VCaP (cell line): ENCODE data around the gene RIC3.

Source experiments
- H3K27ac ChIP-seq: fragments of 450-650 bp; 2 replicates; pipeline ENCODE4 v1.5.1; 2017
- TF ChIP-seq, protein P1 (sequence below): fragments of 450-650 bp; conservative IDR thresholded peaks from 2 replicates; pipeline ENCODE4 v1.5.1; 2017; ENCODE audit warnings: mild to moderate bottlenecking, moderate library complexity

Gene RIC3, protein sequence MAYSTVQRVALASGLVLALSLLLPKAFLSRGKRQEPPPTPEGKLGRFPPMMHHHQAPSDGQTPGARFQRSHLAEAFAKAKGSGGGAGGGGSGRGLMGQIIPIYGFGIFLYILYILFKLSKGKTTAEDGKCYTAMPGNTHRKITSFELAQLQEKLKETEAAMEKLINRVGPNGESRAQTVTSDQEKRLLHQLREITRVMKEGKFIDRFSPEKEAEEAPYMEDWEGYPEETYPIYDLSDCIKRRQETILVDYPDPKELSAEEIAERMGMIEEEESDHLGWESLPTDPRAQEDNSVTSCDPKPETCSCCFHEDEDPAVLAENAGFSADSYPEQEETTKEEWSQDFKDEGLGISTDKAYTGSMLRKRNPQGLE

GRCh38 chr11:8168485-8169257 lies at the start of gene RIC3:
Gene RIC3, minus strand, starts transcription at chr11:8169025. Its CDS starts 36 bp downstream, at chr11:8168989.
- TF ChIP-seq, protein P1, sequence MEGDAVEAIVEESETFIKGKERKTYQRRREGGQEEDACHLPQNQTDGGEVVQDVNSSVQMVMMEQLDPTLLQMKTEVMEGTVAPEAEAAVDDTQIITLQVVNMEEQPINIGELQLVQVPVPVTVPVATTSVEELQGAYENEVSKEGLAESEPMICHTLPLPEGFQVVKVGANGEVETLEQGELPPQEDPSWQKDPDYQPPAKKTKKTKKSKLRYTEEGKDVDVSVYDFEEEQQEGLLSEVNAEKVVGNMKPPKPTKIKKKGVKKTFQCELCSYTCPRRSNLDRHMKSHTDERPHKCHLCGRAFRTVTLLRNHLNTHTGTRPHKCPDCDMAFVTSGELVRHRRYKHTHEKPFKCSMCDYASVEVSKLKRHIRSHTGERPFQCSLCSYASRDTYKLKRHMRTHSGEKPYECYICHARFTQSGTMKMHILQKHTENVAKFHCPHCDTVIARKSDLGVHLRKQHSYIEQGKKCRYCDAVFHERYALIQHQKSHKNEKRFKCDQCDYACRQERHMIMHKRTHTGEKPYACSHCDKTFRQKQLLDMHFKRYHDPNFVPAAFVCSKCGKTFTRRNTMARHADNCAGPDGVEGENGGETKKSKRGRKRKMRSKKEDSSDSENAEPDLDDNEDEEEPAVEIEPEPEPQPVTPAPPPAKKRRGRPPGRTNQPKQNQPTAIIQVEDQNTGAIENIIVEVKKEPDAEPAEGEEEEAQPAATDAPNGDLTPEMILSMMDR = peak; percentile 47
- H3K27ac ChIP-seq = peak within 1 kb of the TSS; percentile 94

- no peak overlapping the region for H3K27ac ChIP-seq
- TF ChIP-seq, protein P1 = no peak
Measured at GRCh38 chr11:8218409-8218808, 49.6 kb upstream of the RIC3 start.

GRCh38 chr11:8217926-8218325 lies 49.1 kb upstream of the RIC3 start:
- TF ChIP-seq, protein P1 = no peak
- no peak overlapping the region for H3K27ac ChIP-seq

DNA sequence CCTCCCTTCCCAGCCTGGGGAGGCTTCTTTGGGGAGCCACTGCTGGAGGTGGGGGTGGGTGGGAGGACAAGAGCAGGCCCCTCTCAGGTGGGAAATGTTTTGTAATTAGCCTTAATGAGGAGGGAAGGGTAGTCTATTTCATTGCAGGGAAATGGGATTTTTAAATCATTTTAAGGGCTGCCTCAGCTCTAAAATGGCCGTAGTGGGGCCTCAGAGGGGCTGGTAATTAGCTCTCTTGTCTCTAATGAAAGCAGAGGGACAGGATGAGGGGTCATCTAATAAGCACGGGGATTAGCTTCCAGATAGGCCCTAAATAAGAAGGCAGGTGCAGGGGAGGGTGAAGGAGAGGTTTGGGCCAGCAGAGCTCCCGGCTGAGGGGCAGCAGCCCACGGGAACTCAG lies 48.3 kb upstream of the RIC3 start:
- no peak overlapping the region for H3K27ac ChIP-seq
- TF ChIP-seq, protein P1 = no peak

GRCh38 chr11:8213376-8213775 lies 44.6 kb upstream of the RIC3 start:
- H3K27ac ChIP-seq = no peak overlapping the region
- TF ChIP-seq, protein P1 = no peak

- no peak overlapping the region for H3K27ac ChIP-seq
- TF ChIP-seq, protein P1 = peak; percentile 16; the same call in 1 of the 2 replicates
Measured at GRCh38 chr11:8209208-8209807, 40.5 kb upstream of the RIC3 start.
